Measurements from ENCODE around the gene DUSP23. TPM values are rescaled to one million over a fixed set of nuclear protein-coding genes. Genes with fewer than 3 reads are reported as not detected.

The DUSP23 gene
- 14.7 TPM for total RNA-seq

DNA sequence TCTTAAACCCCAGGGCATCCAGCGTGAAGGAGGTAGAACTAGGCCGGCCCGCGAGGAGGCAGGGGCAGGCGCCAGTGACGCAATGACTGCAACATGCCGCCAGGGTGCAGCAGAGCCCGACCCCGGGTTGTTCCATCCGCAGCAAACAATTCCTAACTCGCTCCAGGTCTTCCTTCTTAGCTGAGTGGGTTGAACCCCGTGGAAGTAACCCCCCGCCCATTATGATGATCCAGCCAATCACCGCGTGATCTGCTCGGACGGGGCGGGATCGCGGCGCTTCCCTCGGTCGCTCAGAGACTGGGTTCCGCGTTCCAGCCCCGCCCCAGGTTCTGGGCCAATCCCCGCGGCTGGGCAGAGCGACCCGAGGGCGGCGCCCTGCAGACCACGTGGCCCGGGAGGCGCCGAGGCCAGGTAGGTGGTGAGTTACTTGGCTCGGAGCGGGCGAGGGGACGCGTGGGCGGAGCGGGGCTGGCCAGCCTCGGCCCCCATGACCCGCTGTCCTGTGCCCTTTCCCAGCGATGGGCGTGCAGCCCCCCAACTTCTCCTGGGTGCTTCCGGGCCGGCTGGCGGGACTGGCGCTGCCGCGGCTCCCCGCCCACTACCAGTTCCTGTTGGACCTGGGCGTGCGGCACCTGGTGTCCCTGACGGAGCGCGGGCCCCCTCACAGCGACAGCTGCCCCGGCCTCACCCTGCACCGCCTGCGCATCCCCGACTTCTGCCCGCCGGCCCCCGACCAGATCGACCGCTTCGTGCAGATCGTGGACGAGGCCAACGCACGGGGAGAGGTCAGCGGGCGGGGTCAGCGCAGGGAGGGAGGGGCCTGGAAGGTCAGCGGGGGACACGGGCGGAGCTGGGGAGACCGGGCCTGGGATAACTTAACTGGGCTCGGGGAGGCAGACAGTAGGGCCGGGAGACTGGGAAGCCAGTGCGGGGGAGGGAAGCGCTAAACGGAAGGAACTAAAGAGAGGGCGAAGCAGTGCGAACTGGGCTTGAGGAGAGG, at the start of gene DUSP23:
Gene DUSP23 (plus strand): TSS at position 380 of the 1,000 bp plus-strand sequence. CDS start 139 bp downstream, at position 519.

DNA sequence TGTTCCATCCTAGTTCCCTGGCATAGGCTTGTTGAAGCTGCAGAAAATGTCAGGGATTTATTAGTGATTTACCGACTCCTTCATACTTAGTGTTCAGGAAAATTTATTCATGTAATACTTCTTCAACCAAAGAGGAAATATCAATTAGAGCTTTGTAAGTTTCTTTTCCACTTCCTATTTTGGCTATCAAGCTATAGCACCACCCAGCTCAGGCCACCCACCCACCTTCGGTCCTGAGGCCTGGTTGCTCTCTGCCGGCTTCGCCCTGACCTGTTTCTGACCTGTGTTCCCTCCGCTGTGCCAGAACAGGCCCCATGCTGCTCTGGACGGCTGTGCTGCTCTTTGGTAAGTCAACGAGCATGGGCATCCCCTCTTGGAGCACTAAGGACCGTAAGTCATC, 21.3 kb downstream of the DUSP23 start, which contains the start of gene FCRL6:
Gene FCRL6 (plus strand): TSS at position 250 of the 400 bp plus-strand sequence. CDS start 65 bp downstream, at position 315.

GRCh38 chr1:159826441-159827101, 45.8 kb downstream of the DUSP23 start, which contains the start of gene SLAMF8:
Gene SLAMF8, plus strand, starts transcription at chr1:159826873. Its CDS starts 26 bp downstream, at chr1:159826899.

Other genes with a start within 250 kb of the DUSP23 start
- gene OR10J5, start 245.0 kb upstream of the DUSP23 start, total RNA-seq, result not detected
- not detected for gene APCS, start 193.1 kb upstream of the DUSP23 start, total RNA-seq
- not detected for gene CRP, start 66.4 kb upstream of the DUSP23 start, total RNA-seq
- 0.16 TPM for gene FCRL6, start 21.4 kb downstream of the DUSP23 start, total RNA-seq
- gene SLAMF8, start 45.9 kb downstream of the DUSP23 start, total RNA-seq, result 0.60 TPM
- not detected for gene VSIG8, start 81.7 kb downstream of the DUSP23 start, total RNA-seq
- gene CFAP45, start 119.2 kb downstream of the DUSP23 start, total RNA-seq, result not detected
- gene TAGLN2, start 144.5 kb downstream of the DUSP23 start, total RNA-seq, result 113 TPM
- gene IGSF9, start 164.7 kb downstream of the DUSP23 start, total RNA-seq, result 63.3 TPM
- gene SLAMF9, start 173.3 kb downstream of the DUSP23 start, total RNA-seq, result not detected